GM18502 (cell line): Measurements from ENCODE around the gene MARS1.
"Not testable (repeated sequence)": the region's sequence is repeated elsewhere in the genome, so short reads cannot be mapped to it uniquely, and the experiment has no call there.

Experiments
- ATAC-seq: cut with Tn5 transposase; IDR thresholded peaks from one replicate; pipeline ENCODE4 v1.9.1; 2021; ENCODE audit warnings: mild to moderate bottlenecking; ENCODE audit not compliant: unreplicated experiment, poor library complexity

Gene MARS1

DNA sequence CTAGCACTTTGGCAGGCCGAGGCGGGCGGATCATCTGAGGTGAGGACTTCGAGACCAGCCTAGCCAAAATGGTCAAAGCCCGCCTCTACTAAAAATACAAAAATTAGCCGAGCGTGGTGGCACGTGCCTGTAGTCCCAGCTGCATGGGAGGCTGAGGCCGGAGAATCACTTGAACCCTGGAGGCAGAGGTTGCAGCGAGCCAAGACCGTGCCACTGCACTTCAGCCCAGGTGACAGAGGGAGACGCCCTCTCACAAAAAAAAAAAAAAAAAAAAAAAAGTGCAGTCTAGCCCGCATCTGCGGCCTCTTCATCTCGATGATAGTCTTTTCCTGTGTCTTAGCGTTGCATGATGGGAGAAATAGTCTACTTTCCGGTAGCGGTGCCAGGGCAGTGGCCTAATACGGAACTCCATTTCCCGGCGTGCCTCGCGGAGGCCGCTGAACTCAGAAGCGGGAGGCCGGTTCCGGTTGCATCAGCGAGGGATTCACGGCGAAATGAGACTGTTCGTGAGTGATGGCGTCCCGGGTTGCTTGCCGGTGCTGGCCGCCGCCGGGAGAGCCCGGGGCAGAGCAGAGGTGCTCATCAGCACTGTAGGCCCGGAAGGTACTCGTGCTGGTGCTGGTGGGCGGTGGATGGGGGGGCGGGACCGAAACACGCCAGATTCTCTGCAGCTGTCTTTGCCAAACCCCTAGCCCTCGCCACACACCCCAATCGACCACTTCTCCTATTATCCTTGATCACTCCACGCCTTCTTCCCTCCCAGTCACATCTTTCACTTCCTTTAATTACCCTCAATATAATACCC lies at the start of gene MARS1:
TSS of gene MARS1 (plus strand) at position 472 of the 805 bp plus-strand sequence. CDS start at position 495, 23 bp downstream.
- ATAC-seq: peak; percentile 97

DNA sequence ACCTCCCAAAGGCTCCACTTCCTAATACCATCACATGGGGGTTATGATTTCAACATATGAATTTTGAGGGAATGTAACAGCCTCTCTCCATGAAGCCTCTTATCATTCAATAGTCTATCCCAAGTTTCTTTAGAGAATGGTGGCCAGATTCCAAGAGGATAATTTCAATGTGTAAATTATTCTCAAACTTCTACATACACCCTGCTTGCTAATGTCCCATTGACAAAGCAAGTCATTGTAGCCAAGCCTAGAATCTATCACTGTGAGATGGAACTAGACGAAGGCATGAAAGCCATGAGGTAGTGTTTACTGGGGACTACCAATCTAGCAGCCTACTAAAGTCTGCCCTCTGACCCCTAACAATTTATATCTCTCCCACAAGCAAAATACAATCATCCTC lies 49.5 kb upstream of the MARS1 start:
- ATAC-seq: no peak

DNA sequence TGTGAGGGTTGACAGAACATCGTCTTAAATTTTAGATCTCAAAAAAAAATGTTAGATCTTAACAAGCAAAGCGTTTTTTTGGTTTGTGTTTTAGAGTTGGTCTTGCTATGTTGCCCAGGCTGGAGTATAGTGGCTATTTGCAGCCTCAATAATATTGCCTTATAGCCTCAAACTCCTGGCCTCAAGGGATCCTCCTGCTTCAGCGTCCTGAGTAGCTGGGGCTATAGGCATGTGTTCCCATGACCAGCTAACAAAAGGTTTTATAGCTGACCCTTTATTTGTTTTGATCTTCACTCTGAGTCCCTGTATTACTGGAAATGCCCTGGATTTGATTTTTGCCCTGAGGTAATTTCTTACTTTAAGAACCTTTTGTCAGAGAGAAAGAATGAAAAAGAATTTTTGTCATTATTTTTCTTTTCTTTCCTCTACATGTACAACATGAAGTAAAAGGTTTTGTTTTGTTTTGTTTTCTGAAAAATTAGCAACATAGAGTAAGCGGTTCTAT lies 48.1 kb upstream of the MARS1 start:
- ATAC-seq: no peak

DNA sequence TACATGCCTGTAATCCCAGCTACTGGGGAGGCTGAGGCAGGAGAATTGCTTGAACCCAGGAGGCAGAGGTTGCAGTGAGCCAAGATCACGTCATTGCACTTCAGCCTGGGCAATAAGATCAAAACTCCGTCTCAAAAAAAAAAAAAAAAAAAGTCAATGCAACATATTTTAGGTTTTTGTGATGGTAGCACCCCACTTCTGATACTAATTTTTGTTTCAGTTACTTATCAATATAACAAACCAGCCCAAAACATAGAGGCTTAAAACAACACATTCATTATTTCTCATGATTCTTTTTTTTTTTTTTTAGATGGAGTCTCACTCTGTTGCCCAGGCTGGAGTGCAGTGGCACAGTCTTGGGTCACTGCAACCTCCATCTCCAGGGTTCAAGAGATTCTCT lies 46.5 kb upstream of the MARS1 start:
- not testable (repeated sequence) for ATAC-seq

DNA sequence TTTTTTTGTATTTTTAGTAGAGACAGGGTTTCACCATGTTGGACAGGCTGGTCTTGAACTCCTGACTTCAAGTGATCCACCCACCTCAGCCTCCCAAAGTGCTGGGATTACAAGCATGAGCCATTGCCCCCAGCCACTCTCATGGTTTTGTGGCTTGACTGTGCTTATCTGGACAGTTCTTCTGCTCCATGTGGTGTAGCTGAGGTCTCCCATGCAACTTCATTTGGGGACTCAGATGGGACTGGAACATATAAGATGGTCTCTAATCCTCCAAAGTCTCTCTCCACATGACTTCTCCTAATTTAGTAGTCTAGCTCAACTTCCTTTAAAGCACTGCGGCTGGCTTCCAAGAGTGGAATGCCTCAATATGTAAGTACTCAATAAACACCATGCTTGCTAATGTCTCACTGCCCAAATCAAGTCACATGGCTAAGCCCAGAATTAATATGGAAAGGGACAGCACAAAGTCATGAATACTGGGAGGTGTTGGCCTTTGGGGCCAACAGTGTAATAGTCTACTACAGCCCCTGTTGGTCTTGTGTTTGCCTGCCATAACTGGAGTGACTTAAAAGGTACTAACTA lies 45.9 kb upstream of the MARS1 start:
- no peak for ATAC-seq

DNA sequence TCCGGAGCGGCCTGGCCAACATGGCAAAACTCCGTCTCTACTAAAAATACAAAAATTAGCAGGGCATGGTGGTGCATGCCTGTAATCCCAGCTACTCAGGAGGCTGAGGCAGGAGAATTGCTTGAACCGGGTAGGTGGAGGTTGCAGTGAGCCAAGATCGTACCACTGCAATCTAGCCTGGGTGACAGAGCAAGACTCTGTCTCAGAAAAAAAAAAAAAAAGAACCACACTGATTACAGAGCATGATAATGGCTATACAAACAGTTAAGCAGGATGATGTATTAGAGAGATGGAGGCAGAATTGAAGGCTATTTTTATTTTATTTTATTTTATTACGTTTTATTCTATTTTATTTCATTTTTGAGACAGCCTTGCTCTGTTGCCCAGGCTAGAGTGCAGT lies 43.5 kb upstream of the MARS1 start:
- not testable (repeated sequence) for ATAC-seq

DNA sequence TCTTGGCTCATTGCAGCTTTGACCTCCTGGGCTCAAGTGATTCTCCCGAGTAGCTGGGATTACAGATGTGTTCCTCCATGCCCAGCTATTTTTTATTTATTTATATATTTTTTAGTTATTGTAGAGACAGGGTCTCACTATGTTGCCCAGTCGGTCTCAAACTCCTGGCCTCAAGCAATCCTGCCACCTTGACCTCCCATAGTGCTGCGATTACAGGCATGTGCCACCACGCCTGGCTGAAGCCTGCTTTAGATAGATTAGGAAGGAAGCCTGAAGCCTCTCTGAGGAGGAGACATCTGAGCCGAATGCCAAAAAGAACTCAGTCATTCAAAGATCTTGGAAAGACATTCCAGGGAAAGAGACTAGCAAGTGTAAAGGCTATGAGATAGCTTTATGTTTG lies 43.1 kb upstream of the MARS1 start:
- no peak for ATAC-seq

DNA sequence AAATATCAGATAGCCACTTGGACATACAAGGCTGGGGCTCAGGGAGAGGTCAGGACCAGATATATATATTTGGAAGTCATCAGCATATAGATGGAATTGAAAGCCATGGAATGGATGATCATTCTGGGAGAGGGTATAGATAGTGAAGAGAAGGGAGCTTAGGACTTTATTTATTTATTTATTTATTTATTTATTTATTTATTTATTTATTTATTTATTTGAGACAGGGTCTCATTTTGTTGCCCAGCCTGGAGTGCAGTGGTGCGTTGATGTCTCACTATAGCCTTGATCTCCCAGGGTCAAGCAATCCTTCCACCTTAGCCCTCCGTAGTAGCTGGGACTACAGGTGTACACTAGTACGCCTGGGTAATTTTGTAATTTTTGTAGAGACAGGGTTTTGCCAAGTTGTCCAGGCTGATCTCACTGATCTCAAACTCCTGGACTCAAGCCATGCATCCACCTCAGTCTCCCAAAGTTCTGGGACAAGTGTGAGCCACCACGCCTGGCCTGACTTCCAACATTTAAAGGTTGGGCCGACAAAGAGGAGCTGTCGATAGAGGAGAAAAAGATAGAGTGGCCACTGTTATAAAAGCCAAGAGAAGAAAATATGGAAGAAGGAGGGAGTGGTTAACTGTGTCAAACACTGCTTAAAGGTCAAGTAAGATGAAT lies 41.4 kb upstream of the MARS1 start:
- ATAC-seq: no peak

DNA sequence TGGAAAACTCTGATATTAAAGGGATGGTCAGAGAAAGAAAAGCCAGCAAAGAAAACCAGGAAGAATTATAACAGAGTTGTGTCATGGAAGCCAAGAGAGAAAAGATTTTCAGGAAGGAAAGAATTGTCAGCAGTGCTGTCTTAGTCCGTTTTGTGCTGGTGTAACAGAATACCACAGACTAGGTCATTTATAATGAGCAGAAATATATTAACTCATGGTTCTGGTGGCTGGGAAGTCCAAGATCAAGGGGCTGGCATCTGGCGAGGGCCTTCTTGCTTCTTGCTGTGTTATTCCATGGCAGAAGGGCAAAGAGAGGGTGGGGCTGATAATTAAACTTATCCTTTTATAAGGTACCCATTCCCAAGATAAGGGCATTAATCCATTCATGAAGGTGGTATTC lies 39.2 kb upstream of the MARS1 start:
- ATAC-seq: no peak

DNA sequence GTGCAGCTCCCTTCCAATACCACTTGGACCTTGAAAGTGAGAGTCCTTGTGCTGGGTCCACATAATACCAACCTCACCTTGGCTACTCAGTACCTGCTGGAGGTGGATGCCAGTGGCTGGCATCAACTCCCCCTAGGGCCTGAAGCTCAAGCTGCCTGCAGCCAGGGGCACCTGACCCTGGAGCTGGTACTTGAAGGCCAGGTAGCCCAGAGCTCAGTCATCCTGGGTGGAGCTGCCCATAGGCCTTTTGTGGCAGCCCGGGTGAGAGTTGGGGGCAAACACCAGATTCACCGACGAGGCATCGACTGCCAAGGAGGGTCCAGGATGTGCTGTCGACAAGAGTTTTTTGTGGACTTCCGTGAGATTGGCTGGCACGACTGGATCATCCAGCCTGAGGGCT lies 38.5 kb upstream of the MARS1 start:
- no peak for ATAC-seq

DNA sequence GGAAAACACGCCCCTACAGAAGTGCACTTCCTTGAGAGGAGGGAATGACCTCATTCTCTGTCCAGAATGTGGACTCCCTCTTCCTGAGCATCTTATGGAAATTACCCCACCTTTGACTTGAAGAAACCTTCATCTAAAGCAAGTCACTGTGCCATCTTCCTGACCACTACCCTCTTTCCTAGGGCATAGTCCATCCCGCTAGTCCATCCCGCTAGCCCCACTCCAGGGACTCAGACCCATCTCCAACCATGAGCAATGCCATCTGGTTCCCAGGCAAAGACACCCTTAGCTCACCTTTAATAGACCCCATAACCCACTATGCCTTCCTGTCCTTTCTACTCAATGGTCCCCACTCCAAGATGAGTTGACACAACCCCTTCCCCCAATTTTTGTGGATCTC lies 37.8 kb upstream of the MARS1 start:
- ATAC-seq: no peak

DNA sequence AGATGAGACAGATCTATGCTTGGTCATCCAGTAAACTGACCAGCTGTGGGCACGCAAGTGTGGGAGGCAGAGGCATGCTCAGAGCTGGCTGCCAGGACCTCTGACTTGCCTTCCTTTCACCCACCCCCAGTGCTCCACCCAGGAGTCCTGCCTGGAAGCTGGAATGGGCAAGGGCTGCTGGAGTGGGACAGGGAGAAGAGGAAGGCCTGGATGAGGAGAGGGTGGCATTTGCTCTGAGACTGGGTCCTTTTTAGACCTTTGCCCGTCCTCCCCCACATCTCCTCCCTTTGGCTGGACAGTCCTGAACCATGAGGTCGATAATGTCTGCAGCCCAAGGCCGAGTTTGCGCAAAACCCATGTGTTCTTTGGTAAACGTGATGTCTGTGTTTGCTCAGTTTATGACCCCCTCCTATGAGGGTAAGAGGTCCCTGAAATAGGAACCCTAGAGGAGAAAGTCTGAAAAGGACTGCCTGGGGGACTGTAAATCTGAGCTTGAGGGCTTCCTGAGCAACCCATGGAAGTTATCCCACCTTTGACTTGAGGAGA lies 36.6 kb upstream of the MARS1 start:
- no peak for ATAC-seq

DNA sequence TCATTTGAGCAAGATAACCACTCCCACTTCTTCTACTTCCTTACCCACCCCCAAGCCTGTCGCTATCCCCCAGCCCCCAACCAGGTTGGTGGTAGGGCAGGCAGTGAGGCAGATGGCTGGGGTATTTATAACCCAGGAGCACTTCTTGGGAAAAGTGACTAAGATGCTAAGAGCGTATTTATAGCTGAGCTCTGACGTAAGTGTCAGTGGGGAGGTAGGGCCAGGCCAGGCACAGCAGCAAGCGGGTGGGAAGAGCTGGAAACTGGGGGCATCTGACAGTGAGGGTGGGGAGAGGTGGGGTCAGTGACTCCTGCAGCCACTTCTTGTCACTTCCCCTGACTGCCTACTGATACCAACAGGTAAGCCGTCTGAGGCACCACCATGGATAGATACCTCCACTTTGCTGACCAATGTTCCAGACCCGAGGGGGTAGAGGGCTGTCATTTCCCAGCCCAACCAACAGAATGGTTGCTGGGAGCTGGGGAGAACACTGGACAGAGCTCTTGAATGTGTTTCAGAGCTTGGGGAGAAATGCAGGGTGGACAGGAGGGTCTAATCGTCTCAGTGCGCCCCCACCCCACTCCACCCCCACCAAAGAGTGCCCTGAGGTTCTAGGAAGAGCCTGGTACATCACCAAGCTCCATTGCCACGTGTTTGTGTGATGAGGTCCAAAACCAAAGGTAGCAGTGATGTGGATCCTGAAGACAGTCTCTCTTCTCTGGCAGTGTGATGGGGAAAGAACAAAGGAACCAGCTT lies 35.5 kb upstream of the MARS1 start:
- ATAC-seq: no peak

DNA sequence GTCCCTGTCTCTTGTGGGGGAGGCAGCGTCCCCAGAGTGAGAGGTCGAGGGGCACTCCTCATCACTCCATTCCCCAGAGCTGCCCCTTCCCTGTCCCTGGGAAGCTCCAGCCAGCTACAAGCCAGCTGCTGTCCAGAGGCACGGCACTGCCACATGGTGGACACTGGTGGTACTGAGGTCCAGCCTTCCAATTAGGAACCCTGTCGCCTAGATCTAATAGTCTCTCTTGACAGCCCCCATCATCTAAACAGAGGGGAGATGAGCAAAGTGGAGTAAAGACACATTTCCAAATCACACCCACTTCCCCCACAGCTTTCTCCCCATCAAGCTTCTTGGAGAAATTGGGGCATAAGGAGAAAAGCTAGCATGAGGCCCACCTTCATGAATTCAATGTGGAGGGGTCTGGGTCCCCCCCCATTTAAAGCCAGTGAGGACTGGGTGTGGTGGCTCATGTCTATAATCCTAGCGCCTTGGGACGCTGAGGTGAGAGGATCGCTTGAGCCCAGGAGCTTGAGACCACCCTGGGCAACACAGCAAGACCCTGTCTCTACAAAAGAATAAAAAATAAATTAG lies 34.8 kb upstream of the MARS1 start:
- no peak for ATAC-seq

DNA sequence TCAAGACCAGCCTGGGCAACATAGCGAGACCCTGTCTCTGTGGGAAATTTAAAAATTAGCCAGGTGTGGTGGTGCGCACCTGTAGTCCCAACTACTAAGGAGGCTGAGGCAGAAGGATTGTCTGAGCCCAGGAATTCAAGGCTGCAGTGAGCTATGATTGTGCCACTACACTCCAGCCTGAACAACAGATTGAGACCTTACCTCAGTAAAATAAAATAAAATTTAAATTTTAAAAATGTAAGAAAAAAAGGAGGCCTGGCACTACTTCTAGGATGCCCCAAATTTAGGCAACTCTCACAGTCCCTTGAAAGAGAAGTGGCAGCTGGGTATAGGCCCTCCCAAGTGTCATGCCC lies 33.7 kb upstream of the MARS1 start:
- ATAC-seq: no peak

DNA sequence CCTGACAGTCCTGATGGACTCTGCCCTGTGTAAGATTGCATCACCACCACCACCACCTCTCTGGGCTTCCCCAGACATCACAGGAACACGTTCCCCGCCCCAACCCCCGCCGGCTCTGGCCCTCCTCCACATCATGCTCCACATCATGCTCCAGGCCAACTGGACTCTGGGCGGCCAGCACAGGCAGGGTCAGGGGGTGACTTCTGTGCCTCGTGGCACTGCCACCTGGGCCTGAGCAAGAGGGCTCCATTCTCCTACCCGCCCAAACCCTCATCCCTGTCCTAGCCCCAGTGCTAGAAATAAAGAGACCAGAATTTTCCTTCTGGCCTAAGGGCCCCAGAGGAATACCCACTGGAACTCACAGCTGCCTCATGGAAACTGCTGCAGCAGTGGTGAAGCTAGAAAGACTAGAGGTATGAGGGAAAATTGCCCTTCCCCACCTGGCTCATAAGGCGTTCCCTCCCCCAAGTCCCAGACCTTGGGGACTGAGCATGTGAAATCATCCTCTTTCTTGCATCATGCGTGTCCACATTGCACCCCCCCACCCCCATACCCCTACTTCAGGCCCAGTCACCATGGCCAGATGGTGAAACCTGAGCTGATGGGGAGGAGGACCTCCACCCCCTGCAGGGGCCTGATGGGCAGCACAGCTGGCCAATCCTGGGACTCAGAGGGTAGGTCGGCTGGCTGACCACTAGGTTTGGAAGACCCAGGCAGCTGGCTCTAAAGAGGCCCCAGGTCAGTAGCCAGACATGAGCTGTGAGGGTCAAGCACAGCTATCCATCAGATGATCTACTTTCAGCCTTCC lies 33.1 kb upstream of the MARS1 start, which contains the start of gene INHBE:
TSS of gene INHBE (plus strand) at position 742 of the 808 bp plus-strand sequence. CDS start 230 bp downstream, outside the sequence.
- no peak for ATAC-seq

DNA sequence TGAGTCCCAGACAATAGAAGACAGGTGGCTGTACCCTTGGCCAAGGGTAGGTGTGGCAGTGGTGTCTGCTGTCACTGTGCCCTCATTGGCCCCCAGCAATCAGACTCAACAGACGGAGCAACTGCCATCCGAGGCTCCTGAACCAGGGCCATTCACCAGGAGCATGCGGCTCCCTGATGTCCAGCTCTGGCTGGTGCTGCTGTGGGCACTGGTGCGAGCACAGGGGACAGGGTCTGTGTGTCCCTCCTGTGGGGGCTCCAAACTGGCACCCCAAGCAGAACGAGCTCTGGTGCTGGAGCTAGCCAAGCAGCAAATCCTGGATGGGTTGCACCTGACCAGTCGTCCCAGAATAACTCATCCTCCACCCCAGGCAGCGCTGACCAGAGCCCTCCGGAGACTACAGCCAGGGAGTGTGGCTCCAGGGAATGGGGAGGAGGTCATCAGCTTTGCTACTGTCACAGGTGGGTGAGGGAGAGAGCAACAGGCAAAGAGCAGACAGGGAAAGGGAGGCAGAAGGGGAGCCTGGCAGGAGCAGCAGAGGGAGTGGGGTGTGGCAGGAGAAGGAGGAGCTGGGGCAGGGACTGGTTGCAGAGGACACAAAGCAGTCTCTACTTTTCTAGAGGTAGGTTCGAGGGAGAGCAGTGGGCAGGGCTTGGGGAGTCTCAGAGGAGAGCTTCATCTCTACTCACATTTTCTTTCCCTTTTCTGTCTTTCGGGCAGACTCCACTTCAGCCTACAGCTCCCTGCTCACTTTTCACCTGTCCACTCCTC lies 32.3 kb upstream of the MARS1 start:
- ATAC-seq: no peak

DNA sequence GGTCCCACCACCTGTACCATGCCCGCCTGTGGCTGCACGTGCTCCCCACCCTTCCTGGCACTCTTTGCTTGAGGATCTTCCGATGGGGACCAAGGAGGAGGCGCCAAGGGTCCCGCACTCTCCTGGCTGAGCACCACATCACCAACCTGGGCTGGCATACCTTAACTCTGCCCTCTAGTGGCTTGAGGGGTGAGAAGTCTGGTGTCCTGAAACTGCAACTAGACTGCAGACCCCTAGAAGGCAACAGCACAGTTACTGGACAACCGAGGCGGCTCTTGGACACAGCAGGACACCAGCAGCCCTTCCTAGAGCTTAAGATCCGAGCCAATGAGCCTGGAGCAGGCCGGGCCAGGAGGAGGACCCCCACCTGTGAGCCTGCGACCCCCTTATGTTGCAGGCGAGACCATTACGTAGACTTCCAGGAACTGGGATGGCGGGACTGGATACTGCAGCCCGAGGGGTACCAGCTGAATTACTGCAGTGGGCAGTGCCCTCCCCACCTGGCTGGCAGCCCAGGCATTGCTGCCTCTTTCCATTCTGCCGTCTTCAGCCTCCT lies 31.6 kb upstream of the MARS1 start:
- no peak for ATAC-seq
